SJCRH30 (cell line): ENCODE results near the gene TNFAIP3. TPM values are rescaled to one million over a fixed set of nuclear protein-coding genes. Genes with fewer than 3 reads are reported as not detected.
"Not testable (repeated sequence)": the region's sequence is repeated elsewhere in the genome, so short reads cannot be mapped to it uniquely, and the experiment has no call there.

Experiments used
- DNase-seq, 2 experiments: peaks; one replicate each; pipeline ENCODE4 v3.0.0-alpha.2; 2015 to 2020
- H3K27ac ChIP-seq: fragments of 250-450 bp; sonication (Bioruptor Pico); 2 replicates; pipeline ENCODE4 v1.5.1; 2020; ENCODE audit warnings: mild to moderate bottlenecking, moderate library complexity
- H3K27me3 ChIP-seq: fragments of 250-450 bp; sonication (Bioruptor Pico); 2 replicates; pipeline ENCODE4 v1.5.1; 2020; ENCODE audit warnings: mild to moderate bottlenecking, moderate library complexity
- H3K36me3 ChIP-seq: fragments of 250-450 bp; sonication (Bioruptor Pico); 2 replicates; pipeline ENCODE4 v1.5.1; 2020; ENCODE audit warnings: mild to moderate bottlenecking, moderate library complexity
- H3K4me1 ChIP-seq: fragments of 250-450 bp; sonication (Bioruptor Pico); 2 replicates; pipeline ENCODE4 v1.5.1; 2020; ENCODE audit warnings: mild to moderate bottlenecking, moderate library complexity
- H3K4me3 ChIP-seq: fragments of 250-450 bp; sonication (Bioruptor Pico); 2 replicates; pipeline ENCODE4 v1.5.1; 2020; ENCODE audit warnings: mild to moderate bottlenecking, moderate library complexity
- H3K9me3 ChIP-seq: fragments of 250-450 bp; sonication (Bioruptor Pico); replicated peaks from 2 replicates; pipeline ENCODE4 v1.5.1; 2020; ENCODE audit warnings: mild to moderate bottlenecking, moderate library complexity
- total RNA-seq: library from RNA; depleted of rRNA; stranded (reverse); fragments of >200 nt; shearing (Covaris generic); gene quantifications from 2 replicates; pipeline ENCODE4 v1.2.3, GENCODE V29; 2014

Gene TNFAIP3
- total RNA-seq, 1 experiment from 2014 or later: 39.9 TPM

DNA sequence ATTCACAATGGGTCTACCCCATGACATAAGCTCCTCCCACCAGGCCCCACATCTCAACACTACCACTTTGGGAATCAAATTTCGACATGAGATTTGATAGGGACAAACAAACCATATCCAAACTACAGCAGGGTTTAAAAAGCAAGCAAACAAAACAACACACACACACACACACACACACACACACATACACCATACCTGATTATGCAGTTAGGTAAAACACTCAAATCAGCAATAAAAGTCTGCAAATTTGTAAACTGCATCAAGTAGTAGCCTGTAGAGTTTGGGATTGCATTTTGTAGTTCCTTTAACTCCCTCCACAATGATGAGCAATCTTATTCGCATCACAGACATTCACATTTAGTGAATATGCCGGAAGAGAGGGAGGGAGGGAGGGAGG lies 32.6 kb upstream of the TNFAIP3 start:
- Histone ChIP-seq H3K27ac (no peak overlapping the region), H3K9me3 (peaks cover 16% of the 10 kb centered on the region), H3K36me3 (0 out of 2 replicates have a peak, but pooled peaks cover 3% of the 10 kb centered on the region), H3K27me3 (no peaks in the 10 kb centered on the region), H3K4me1 (peaks cover 18% of the 10 kb centered on the region), H3K4me3 (no peak overlapping the region)
- DNase-seq: no peak

DNA sequence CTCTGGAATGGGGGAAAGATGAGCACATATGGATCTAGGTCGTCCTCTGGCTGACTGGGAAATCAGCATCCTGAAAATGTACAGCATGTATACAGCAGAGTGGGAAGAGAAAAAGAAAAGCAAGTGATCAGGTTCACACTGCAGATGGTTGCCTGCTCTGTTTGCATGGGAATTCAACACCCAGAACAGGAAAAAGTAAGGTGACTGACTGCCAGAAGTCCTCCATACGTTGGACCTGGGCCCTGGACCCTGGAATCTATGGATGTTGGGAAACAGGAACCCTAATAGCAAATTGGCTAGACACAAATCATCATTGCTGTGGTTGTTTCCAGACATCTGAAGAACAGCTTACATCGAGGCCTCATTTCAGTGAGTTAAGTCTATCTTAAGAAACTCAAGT lies 30.3 kb upstream of the TNFAIP3 start:
- Histone ChIP-seq H3K9me3 (peaks cover 22% of the 10 kb centered on the region), H3K4me1 (peaks cover 9% of the 10 kb centered on the region), H3K4me3 (no peak overlapping the region), H3K27ac (no peak overlapping the region), H3K27me3 (no peaks in the 10 kb centered on the region), H3K36me3 (0 out of 2 replicates have a peak, but pooled peaks cover 3% of the 10 kb centered on the region)
- no peak for DNase-seq

DNA sequence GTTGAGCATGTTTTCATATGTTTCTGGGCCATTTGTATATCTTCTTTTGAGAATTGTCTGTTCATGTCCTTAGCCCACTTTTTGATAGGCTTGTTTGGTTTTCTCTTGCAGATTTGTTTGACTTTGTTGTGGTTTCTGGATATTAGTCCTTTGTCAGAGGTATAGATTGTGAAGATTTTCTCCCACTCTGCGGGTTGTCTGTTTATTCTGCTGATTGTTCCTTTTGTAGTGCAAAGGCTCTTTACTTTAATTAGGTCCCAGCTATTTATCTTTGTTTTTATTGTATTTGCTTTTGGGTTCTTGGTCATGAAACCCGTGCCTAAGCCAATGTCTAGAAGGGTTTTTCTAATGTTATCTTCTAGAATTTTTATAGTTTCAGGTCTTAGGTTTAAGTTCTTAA lies 29.0 kb upstream of the TNFAIP3 start:
- peaks cover 22% of the 10 kb centered on the region for H3K9me3 ChIP-seq
- not testable (repeated sequence) for H3K36me3 ChIP-seq, H3K4me3 ChIP-seq, H3K4me1 ChIP-seq, DNase-seq, H3K27ac ChIP-seq, H3K27me3 ChIP-seq

DNA sequence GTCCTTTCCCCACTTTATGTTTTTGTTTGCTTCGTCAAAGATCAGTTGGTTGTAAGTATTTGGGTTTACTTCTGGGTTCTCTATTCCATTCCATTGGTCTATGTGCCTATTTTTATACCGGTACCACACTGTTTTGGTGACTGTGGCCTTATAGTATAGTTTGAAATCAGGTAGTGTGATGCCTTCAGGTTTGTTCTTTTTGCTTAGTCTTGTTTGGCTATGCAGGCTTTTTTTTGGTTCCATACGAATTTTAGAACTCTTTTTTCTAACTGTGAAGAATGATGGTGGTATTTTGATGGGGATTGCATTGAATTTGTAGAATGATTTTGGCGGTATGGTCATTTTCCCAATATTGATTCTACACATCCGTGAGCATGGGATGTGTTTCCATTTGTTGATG lies 28.5 kb upstream of the TNFAIP3 start:
- H3K4me3 ChIP-seq, H3K27ac ChIP-seq, H3K27me3 ChIP-seq, DNase-seq, H3K4me1 ChIP-seq, H3K36me3 ChIP-seq: not testable (repeated sequence)
- peaks cover 22% of the 10 kb centered on the region for H3K9me3 ChIP-seq

DNA sequence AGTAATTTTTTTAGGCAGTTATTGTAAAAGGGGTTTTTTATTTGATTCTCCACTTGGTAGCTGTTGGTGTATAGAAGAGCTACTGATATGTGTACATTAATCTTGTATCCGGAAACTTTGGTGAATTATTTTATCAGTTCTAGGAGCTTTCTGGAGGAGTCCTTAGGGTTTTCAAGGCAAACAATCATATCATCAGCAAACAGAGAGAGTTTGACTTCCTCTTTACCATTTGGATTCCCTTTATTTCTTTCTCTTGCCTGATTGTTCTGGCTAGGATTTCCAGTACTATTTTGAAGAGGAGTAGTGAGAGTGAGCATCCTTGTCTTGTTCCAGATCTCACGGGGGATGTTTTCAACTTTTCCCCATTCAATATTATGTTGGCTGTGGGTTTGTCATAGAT lies 28.0 kb upstream of the TNFAIP3 start:
- Histone ChIP-seq H3K36me3 (0 out of 2 replicates have a peak, but pooled peaks cover 3% of the 10 kb centered on the region), H3K27ac (no peak overlapping the region), H3K27me3 (no peaks in the 10 kb centered on the region), H3K4me1 (no peaks in the 10 kb centered on the region), H3K9me3 (peaks cover 22% of the 10 kb centered on the region), H3K4me3 (no peak overlapping the region)
- DNase-seq: no peak

DNA sequence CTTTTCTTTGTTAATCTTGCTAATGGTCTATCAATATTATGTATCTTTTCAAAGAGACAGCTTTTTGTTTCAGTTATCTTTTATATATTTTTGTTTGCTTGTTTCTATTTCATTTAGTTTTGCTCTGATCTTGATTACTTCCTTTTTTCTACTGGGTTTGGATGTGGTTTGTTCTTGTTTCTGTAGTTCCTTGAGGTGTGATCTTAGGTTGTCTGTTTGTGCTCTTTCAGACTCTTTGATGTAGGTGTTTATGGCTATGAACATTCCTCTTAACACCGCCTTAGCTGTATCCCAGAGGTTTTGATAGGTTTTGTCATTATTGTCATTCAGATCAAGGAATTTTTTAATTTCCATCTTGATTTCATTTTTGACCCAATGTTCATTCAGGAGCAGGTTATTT lies 26.8 kb upstream of the TNFAIP3 start:
- 0 out of 2 replicates have a peak, but pooled peaks cover 3% of the 10 kb centered on the region for H3K36me3 ChIP-seq
- H3K9me3 ChIP-seq: peaks cover 22% of the 10 kb centered on the region
- no peak for DNase-seq
- H3K27me3 ChIP-seq: no peaks in the 10 kb centered on the region
- no peak overlapping the region for H3K27ac ChIP-seq
- no peaks in the 10 kb centered on the region for H3K4me1 ChIP-seq
- H3K4me3 ChIP-seq: no peak overlapping the region

DNA sequence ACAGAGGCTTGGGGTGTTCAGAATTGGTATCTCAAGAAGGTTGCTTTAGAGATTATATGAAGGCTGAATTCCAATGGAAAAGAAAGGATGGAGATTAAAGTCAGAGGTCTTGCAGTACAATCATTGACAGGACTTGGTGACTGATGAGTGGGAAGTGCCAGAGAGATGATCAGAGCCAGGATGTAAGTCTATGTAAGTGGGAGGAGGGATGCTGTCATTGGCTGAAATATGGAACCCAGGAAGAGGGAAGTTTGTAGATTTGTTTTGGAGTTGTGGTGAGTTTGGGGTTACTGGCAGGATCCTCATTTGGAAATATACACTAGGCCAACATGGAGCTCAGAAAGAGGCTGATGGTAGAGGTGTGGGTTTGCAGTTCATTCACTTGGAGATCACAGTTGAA lies 23.8 kb upstream of the TNFAIP3 start:
- H3K4me3 ChIP-seq: no peak overlapping the region
- H3K36me3 ChIP-seq: no peaks in the 10 kb centered on the region
- H3K4me1 ChIP-seq: peaks cover 5% of the 10 kb centered on the region
- no peaks in the 10 kb centered on the region for H3K27me3 ChIP-seq
- H3K9me3 ChIP-seq: peaks cover 11% of the 10 kb centered on the region
- DNase-seq: no peak
- no peak overlapping the region for H3K27ac ChIP-seq

DNA sequence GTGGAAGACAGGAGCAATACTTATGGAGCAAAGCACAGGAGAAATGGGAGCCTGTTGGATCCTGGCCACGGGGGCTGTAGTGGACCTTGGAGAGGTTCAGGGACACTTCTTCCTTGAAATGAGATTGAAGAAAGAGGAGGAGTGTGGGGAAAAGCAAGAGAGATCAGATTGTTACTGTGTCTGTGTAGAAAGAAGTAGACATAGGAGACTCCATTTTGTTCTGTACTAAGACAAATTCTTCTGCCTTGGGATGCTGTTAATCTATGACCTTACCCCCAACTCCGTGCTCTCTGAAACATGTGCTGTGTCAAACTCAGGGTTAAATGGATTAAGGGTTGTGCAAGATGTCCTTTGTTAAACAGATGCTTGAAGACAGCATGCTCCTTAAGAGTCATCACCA lies 22.7 kb upstream of the TNFAIP3 start:
- peaks cover 16% of the 10 kb centered on the region for H3K4me1 ChIP-seq
- DNase-seq, H3K27me3 ChIP-seq, H3K9me3 ChIP-seq, H3K4me3 ChIP-seq, H3K27ac ChIP-seq, H3K36me3 ChIP-seq: not testable (repeated sequence)

DNA sequence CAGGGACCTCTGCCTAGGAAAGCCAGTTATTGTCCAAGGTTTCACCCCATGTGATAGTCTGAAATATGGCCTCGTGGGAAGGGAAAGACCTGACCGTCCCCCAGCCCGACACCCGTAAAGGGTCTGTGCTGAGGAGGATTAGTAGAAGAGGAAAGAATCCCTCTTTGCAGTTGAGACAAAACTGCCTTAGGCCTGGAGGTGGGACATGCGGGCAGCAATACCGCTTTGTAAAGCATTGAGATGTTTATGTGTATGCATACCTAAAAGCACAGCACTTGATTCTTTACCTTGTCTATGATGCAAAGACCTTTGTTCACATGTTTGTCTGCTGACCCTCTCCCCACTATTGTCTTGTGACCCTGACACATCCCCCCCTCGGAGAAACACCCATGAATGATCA lies 22.3 kb upstream of the TNFAIP3 start:
- H3K9me3 ChIP-seq, DNase-seq, H3K36me3 ChIP-seq, H3K27me3 ChIP-seq, H3K27ac ChIP-seq, H3K4me3 ChIP-seq: not testable (repeated sequence)
- H3K4me1 ChIP-seq: peaks cover 20% of the 10 kb centered on the region

DNA sequence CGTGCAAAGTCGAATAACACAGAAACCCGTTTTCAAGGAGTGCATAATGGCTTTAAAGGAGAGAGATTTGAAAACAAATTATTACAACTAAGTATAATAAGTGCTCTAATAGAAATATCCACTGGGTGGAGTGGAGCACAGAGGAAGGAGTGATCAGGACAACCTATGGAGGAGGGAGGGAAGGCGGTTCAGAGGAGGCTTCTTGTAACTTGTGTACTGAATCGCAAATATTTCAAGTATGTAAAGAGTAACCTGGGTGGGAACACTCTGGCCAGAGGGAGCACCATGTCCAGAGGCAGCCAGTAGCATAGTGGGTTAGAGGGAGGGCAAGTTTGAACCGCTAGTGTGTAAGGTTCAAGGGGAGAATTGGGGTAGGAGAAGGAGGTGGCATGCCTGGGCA lies 21.6 kb upstream of the TNFAIP3 start:
- no peak overlapping the region for H3K27ac ChIP-seq
- H3K4me1 ChIP-seq: peaks cover 27% of the 10 kb centered on the region
- no peak for DNase-seq
- no peaks in the 10 kb centered on the region for H3K36me3 ChIP-seq
- H3K4me3 ChIP-seq: no peak overlapping the region
- H3K9me3 ChIP-seq: peaks cover 6% of the 10 kb centered on the region
- no peaks in the 10 kb centered on the region for H3K27me3 ChIP-seq

DNA sequence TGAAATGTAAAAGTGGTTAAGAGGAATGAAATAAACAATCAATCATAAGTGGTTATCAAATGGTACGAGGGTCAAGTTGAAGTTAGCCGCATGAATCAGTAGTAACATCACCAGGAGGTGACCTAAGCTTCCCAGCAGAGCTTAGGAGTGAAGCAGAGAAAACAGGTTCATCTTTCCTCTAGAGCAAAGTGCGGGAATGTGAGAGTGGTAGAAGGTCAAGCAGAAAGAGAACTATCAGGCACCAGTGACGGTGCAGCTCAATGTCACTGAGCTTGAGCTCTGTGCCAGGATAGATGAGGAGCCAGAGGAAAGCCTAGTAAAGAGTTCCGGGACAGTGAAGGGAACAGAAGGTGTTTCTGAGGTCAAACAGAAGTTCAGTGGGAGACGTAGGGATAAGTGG lies 20.8 kb upstream of the TNFAIP3 start:
- H3K4me1 ChIP-seq: peaks cover 35% of the 10 kb centered on the region
- peaks cover 3% of the 10 kb centered on the region for H3K9me3 ChIP-seq
- H3K36me3 ChIP-seq: no peaks in the 10 kb centered on the region
- H3K4me3 ChIP-seq: no peak overlapping the region
- no peak for DNase-seq
- H3K27ac ChIP-seq: no peak overlapping the region
- H3K27me3 ChIP-seq: no peaks in the 10 kb centered on the region

DNA sequence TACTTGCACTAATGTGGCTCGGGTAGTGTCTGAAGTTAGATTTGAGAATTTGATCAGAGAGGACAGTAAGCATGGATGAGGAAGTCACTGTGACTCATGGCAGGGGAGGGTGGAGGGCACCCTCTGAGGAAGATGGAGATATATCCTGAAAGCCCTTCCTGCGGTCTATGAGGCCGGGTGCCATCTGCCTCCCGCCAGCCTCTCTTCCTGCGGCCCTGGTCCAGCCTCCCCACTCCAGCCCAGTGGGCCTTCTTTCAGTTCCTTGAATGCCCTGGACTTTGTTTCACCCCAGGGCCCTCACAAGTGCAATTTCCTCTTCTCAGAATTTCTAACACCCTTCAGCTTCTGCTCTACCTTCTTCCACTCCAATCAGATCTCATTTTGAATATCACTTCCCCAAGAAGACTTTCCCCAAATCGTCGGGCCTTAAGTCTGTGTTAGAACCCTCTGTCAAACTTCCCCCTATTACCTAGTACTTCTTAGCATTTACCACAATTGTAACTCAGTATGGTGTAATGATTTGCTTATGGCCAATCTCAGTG lies 20.2 kb upstream of the TNFAIP3 start:
- Histone ChIP-seq H3K36me3 (no peaks in the 10 kb centered on the region), H3K27ac (no peak overlapping the region), H3K27me3 (no peaks in the 10 kb centered on the region), H3K4me3 (no peak overlapping the region), H3K9me3 (no peaks in the 10 kb centered on the region; the same call in none of the 2 replicates), H3K4me1 (peaks cover 41% of the 10 kb centered on the region)
- no peak for DNase-seq

DNA sequence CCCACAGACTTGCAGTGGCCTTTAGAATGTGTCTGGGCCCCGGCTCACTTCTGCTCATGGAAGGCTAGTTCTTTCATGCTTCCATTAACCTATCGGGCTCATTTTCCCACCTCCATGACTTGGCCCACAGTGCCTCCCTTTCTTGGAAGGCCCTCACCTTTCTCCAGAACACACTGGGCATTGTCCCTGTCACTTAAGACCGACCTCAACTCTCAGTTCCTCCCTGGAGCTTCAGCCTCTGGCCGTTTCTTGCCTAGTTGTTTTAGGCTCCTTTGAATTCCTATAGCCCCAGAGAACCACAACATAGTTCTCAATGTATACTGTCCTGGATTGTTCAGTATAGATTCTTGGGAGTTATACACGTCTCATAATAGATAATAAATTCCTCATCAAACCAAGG lies 19.3 kb upstream of the TNFAIP3 start:
- Histone ChIP-seq H3K9me3 (no peaks in the 10 kb centered on the region; the same call in 1 of the 2 replicates), H3K36me3 (no peaks in the 10 kb centered on the region), H3K27ac (peak overlapping the region; percentile 86), H3K4me1 (peaks cover 50% of the 10 kb centered on the region), H3K4me3 (no peak overlapping the region), H3K27me3 (no peaks in the 10 kb centered on the region)
- DNase-seq: no peak

DNA sequence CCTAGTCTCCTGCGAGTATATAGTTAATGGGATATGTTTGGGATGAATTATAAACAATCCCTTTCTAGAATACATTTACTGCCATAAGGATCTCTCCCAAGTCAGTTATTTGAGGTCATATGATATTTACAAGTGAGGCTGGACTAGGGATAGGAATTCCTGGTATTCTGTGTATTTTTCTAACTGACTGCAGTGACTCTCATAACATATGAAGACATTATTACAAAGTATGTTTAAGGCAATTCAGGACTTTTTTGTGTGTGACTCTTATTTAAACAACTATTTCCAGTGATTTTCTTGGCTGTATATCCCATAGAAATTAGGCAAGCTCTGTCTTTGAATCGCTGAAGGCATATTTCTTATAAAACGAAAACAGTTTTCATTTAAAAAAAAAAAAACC lies 18.4 kb upstream of the TNFAIP3 start:
- Histone ChIP-seq H3K27me3 (no peaks in the 10 kb centered on the region), H3K4me1 (peaks cover 57% of the 10 kb centered on the region), H3K36me3 (no peaks in the 10 kb centered on the region), H3K4me3 (no peak overlapping the region), H3K9me3 (no peaks in the 10 kb centered on the region; the same call in 1 of the 2 replicates), H3K27ac (peak overlapping the region; percentile 86)
- peak in 1 of 2 experiments; percentile 50 for DNase-seq

DNA sequence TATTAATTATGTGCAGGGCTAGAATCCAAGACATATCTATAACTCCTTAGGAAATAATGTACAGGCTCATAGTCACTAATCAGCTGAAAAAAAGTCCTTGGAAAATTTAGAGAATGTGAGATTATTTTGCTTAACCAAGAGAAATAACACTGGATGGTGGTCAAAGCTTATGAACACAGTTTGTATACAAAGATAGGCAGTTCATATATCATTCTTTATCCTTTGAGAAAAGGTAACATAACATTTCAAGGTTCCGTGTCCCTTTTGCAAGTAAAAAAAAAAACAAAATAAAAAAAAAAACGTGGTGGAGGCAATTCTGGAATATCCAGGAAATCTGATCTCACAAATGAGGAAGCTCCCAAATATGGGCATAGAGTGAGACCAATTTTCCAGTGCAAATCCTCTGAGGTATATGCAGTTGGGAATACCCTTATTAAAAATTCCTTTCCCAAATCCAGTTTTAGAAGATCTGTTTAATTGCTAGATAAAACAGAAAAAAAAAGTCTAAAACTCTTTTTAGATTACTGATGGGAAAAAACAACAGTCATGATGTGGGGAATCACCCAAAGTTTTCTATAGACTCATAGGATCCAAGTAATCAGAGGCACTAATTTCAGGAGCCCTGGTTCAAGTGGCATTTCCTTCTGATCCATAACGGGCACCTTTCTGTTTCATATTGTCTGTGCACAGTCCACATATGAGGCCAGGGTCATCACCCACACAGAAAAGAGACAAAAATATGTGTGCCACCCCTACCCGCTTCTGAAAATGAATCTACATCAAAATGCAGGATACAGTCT lies 17.7 kb upstream of the TNFAIP3 start:
- no peaks in the 10 kb centered on the region for H3K27me3 ChIP-seq
- H3K4me3 ChIP-seq: peak overlapping the region; percentile 22
- H3K27ac ChIP-seq: peak overlapping the region; percentile 86
- H3K9me3 ChIP-seq: no peaks in the 10 kb centered on the region
- H3K36me3 ChIP-seq: no peaks in the 10 kb centered on the region
- peaks cover 64% of the 10 kb centered on the region for H3K4me1 ChIP-seq
- DNase-seq: peak in 1 of 2 experiments; percentile 77
